MM.1S (cell line): ENCODE results near the gene SLC2A1.

Source experiments
- CTCF ChIP-seq: fragments of 300-600 bp; sonication (generic); IDR thresholded peaks from 2 replicates; pipeline ENCODE4 v1.5.1; 2016; ENCODE audit warnings: antibody characterized with exemption, low read length, mixed read lengths
- EZH2phosphoT487 ChIP-seq: fragments of 300-600 bp; sonication (generic); IDR thresholded peaks from 2 replicates; pipeline ENCODE4 v1.6.1; 2018; ENCODE audit warnings: antibody characterized with exemption, low read length

- TF ChIP-seq EZH2phosphoT487 (no peak), CTCF (no peak)
Observed at GRCh38 chr1:42947965-42948732, 10.5 kb downstream of the SLC2A1 start.
